Liver (tissue), 9 donors: ENCODE results near the gene UNC80. TPM values are rescaled to one million over a fixed set of nuclear protein-coding genes. Genes with fewer than 3 reads are reported as not detected.

Experiments
- DNase-seq: peaks from one replicate; pipeline ENCODE4 v3.0.0-alpha.2; 2017; ENCODE audit warnings: low spot score
- H3K27ac ChIP-seq, 2 donors: one replicate each; pipeline ENCODE4 v1.7.0; 2013; ENCODE audit warnings: inconsistent platforms in 2 of 2, low read length in 2 of 2, control low read depth in 1 of 2, low read depth in 1 of 2, mild to moderate bottlenecking in 1 of 2
- H3K27me3 ChIP-seq, 4 donors: one replicate each; pipeline versions ENCODE4 v1.6.1 to v1.7.0; 2013; ENCODE audit warnings: low read length in 3 of 4, inconsistent platforms in 1 of 4, mild to moderate bottlenecking in 1 of 4, moderate library complexity in 1 of 4; ENCODE audit not compliant: control insufficient read depth in 4 of 4, insufficient read depth in 4 of 4
- H3K36me3 ChIP-seq, 4 donors: one replicate each; pipeline versions ENCODE4 v1.6.1 to v1.7.0; 2013; ENCODE audit warnings: low read length in 3 of 4, mild to moderate bottlenecking in 3 of 4, low read depth in 1 of 4, moderate library complexity in 1 of 4; ENCODE audit not compliant: control insufficient read depth in 4 of 4, insufficient read depth in 3 of 4
- H3K4me1 ChIP-seq, 4 donors: one replicate each; pipeline versions ENCODE4 v1.6.1 to v1.7.0; 2013; ENCODE audit warnings: low read length in 3 of 4, mild to moderate bottlenecking in 3 of 4, moderate library complexity in 1 of 4; ENCODE audit not compliant: control insufficient read depth in 4 of 4, insufficient read depth in 4 of 4
- H3K4me3 ChIP-seq, 3 donors: one replicate each; pipeline versions ENCODE4 v1.6.1 to v1.7.0; 2013; ENCODE audit warnings: low read length in 3 of 3, control low read depth in 1 of 3, low read depth in 1 of 3, mild to moderate bottlenecking in 1 of 3
- H3K9ac ChIP-seq, 2 donors: one replicate each; pipeline ENCODE4 v1.7.0; 2013; ENCODE audit warnings: low read length in 2 of 2, mild to moderate bottlenecking in 2 of 2, moderate library complexity in 2 of 2, control low read depth in 1 of 2, low read depth in 1 of 2
- H3K9me3 ChIP-seq, 4 donors: one replicate each; pipeline versions ENCODE4 v1.6.1 to v1.7.0; 2013; ENCODE audit warnings: low read length in 3 of 4; ENCODE audit not compliant: control insufficient read depth in 4 of 4
- EGR1 ChIP-seq, 2 donors: IDR thresholded peaks; 2 replicates each; pipeline ENCODE4 v1.6.1; 2016 to 2018; ENCODE audit warnings: antibody characterized with exemption in 2 of 2, low read depth in 2 of 2
- FOXA1 ChIP-seq: IDR thresholded peaks from 2 replicates; pipeline ENCODE4 v1.6.1; 2016; ENCODE audit warnings: antibody characterized with exemption
- FOXA2 ChIP-seq: IDR thresholded peaks from 2 replicates; pipeline ENCODE4 v1.6.1; 2016; ENCODE audit warnings: antibody characterized with exemption
- GABPA ChIP-seq, 2 donors: IDR thresholded peaks in 1 of 2; conservative IDR thresholded peaks in 1 of 2; 2 replicates each; pipeline ENCODE4 v1.6.1; 2016; ENCODE audit warnings: antibody characterized with exemption in 2 of 2, mild to moderate bottlenecking in 1 of 2, moderate library complexity in 1 of 2
- HNF4A ChIP-seq, 2 donors: conservative IDR thresholded peaks; 2 replicates each; pipeline ENCODE4 v1.6.1; 2016; ENCODE audit warnings: antibody characterized with exemption in 2 of 2, mild to moderate bottlenecking in 2 of 2
- HNF4G ChIP-seq: IDR thresholded peaks from 2 replicates; pipeline ENCODE4 v1.6.1; 2016; ENCODE audit warnings: antibody characterized with exemption
- JUND ChIP-seq, 2 donors: IDR thresholded peaks; 2 replicates each; pipeline ENCODE4 v1.6.1; 2016; ENCODE audit warnings: antibody characterized with exemption in 2 of 2
- MAX ChIP-seq: IDR thresholded peaks from 2 replicates; pipeline ENCODE4 v1.6.1; 2016; ENCODE audit warnings: antibody characterized with exemption
- NR2F2 ChIP-seq: IDR thresholded peaks from 2 replicates; pipeline ENCODE4 v1.6.1; 2016; ENCODE audit warnings: antibody characterized with exemption
- RAD21 ChIP-seq, 2 donors: IDR thresholded peaks; 2 replicates each; pipeline ENCODE4 v1.6.1; 2016; ENCODE audit warnings: antibody characterized with exemption in 2 of 2, mild to moderate bottlenecking in 2 of 2
- RXRA ChIP-seq, 2 donors: IDR thresholded peaks; 2 replicates each; pipeline ENCODE4 v1.6.1; 2017 to 2018; ENCODE audit warnings: antibody characterized with exemption in 2 of 2, mild to moderate bottlenecking in 1 of 2
- SP1 ChIP-seq: IDR thresholded peaks from 2 replicates; pipeline ENCODE4 v1.6.1; 2018; ENCODE audit warnings: antibody characterized with exemption, mild to moderate bottlenecking
- TAF1 ChIP-seq: conservative IDR thresholded peaks from 2 replicates; pipeline ENCODE4 v1.6.1; 2016; ENCODE audit warnings: antibody characterized with exemption, mild to moderate bottlenecking
- YY1 ChIP-seq: IDR thresholded peaks from 2 replicates; pipeline ENCODE4 v1.6.1; 2016; ENCODE audit warnings: antibody characterized with exemption, mild to moderate bottlenecking
- WGBS: extraction: QIAGEN DNeasy Blood & Tissue Kit; methylation state at CpG from one replicate; pipeline ENCODE4 v1.1.7; 2013; 5-methylcytosine and 5-hydroxymethylcytosine counted together
- polyA plus RNA-seq, 2 donors: library from polyadenylated mRNA; stranded (reverse) in 1 of 2; unstranded in 1 of 2; fragments of 200-250 nt in 1 of 2; fragments of >200 nt in 1 of 2; fragmentation: Nextera tagmentation in 1 of 2; extraction: Ambion mirVana in 1 of 2; gene quantifications; one replicate each; pipeline versions ENCODE4 v1.2.1 to v1.2.3, GENCODE V29; 2013 to 2015
- total RNA-seq, 2 donors: library from RNA; depleted of rRNA; stranded (reverse); fragments of >200 nt; gene quantifications; one replicate each; pipeline ENCODE4 v1.2.3, GENCODE V29; 2014
- TF ChIP-seq, protein P1 (sequence below): IDR thresholded peaks from 2 replicates; pipeline ENCODE4 v1.6.1; 2016; ENCODE audit warnings: antibody characterized with exemption
- TF ChIP-seq, protein P2 (sequence below): fragments of 150-350 bp; IDR thresholded peaks from 2 replicates; pipeline ENCODE4 v1.5.1; 2017; ENCODE audit warnings: improper control_type of control experiment, low read depth, low read length; ENCODE audit not compliant: missing input control
- TF ChIP-seq, protein P3 (sequence below): IDR thresholded peaks from 2 replicates; pipeline ENCODE4 v1.6.1; 2016; ENCODE audit warnings: antibody characterized with exemption, mild to moderate bottlenecking
- TF ChIP-seq, protein P4 (sequence below): IDR thresholded peaks from 2 replicates; pipeline ENCODE4 v1.6.1; 2016; ENCODE audit warnings: antibody characterized with exemption
- donor health status: healthy.
- donor health status: healthy.
- donor health status: healthy.
- donor health status: healthy.
- donor health status: healthy.

The UNC80 gene
- total and polyA plus RNA-seq, 4 donors, result under 0.01 to 0.05 (median 0.02) TPM; not detected in 1

DNA sequence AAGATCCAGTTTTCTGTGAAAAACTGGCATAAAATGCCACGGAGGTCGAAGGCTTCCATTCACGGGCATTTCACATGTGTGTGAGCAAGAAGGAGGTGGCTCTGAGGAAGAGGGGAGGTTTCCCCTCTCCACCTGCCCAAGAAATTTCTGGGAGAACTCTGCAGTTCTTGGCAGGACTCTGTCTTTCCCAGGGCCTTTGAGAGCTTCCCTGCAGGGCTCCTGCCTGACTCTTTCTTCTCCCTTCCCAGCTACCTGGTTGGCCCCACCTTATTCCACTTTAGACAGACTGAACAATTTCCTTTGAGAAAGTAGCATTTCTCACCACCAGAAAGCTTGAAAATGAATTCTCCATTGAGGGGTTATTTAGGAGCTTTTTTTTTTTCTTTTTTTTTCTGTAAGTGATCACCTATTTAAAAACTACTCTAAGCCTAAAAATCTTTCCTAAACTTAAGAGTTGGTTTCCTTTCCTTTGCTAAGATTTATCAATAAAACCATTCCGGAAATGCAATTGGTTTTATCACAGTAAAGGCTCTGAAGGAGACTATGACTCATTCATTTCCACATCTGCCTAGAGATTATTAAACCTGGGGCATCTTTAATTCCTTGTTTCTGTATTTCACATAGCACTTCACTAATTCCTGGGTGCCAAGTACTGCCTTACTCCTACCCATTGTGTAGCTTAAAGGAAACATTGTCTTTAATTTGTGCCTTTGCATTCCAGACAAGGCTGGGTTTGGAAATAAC, 59.3 kb downstream of the UNC80 start (continued):
- TF ChIP-seq, protein P1, sequence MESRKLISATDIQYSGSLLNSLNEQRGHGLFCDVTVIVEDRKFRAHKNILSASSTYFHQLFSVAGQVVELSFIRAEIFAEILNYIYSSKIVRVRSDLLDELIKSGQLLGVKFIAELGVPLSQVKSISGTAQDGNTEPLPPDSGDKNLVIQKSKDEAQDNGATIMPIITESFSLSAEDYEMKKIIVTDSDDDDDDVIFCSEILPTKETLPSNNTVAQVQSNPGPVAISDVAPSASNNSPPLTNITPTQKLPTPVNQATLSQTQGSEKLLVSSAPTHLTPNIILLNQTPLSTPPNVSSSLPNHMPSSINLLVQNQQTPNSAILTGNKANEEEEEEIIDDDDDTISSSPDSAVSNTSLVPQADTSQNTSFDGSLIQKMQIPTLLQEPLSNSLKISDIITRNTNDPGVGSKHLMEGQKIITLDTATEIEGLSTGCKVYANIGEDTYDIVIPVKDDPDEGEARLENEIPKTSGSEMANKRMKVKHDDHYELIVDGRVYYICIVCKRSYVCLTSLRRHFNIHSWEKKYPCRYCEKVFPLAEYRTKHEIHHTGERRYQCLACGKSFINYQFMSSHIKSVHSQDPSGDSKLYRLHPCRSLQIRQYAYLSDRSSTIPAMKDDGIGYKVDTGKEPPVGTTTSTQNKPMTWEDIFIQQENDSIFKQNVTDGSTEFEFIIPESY, result no peak
- TF ChIP-seq RAD21 (IDR thresholded peaks at IDR 0.05) (no peak), EGR1 (IDR thresholded peaks at IDR 0.05; ENCODE audit: low read depth in 2 of 2) (no peak), RXRA (IDR thresholded peaks at IDR 0.05) (no peak), HNF4A (conservative IDR thresholded peaks at IDR 0.05) (no peak), YY1 (no peak)

- TF ChIP-seq FOXA2, result no peak
- TF ChIP-seq FOXA1, result no peak
- TF ChIP-seq, protein P2, sequence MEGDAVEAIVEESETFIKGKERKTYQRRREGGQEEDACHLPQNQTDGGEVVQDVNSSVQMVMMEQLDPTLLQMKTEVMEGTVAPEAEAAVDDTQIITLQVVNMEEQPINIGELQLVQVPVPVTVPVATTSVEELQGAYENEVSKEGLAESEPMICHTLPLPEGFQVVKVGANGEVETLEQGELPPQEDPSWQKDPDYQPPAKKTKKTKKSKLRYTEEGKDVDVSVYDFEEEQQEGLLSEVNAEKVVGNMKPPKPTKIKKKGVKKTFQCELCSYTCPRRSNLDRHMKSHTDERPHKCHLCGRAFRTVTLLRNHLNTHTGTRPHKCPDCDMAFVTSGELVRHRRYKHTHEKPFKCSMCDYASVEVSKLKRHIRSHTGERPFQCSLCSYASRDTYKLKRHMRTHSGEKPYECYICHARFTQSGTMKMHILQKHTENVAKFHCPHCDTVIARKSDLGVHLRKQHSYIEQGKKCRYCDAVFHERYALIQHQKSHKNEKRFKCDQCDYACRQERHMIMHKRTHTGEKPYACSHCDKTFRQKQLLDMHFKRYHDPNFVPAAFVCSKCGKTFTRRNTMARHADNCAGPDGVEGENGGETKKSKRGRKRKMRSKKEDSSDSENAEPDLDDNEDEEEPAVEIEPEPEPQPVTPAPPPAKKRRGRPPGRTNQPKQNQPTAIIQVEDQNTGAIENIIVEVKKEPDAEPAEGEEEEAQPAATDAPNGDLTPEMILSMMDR, result no peak
- TF ChIP-seq EGR1 (IDR thresholded peaks at IDR 0.05; ENCODE audit: low read depth in 2 of 2), result no peak
- TF ChIP-seq NR2F2, result no peak
- TF ChIP-seq GABPA (IDR thresholded peaks at IDR 0.05 in 1 of 2, conservative IDR thresholded peaks at IDR 0.05 in 1 of 2), result no peak
- no peak for TF ChIP-seq TAF1
- TF ChIP-seq RAD21 (IDR thresholded peaks at IDR 0.05), result no peak
- no peak for TF ChIP-seq HNF4A (conservative IDR thresholded peaks at IDR 0.05)
- TF ChIP-seq SP1, result no peak
- TF ChIP-seq MAX, result no peak
- TF ChIP-seq, protein P1, result no peak
- TF ChIP-seq, protein P3, sequence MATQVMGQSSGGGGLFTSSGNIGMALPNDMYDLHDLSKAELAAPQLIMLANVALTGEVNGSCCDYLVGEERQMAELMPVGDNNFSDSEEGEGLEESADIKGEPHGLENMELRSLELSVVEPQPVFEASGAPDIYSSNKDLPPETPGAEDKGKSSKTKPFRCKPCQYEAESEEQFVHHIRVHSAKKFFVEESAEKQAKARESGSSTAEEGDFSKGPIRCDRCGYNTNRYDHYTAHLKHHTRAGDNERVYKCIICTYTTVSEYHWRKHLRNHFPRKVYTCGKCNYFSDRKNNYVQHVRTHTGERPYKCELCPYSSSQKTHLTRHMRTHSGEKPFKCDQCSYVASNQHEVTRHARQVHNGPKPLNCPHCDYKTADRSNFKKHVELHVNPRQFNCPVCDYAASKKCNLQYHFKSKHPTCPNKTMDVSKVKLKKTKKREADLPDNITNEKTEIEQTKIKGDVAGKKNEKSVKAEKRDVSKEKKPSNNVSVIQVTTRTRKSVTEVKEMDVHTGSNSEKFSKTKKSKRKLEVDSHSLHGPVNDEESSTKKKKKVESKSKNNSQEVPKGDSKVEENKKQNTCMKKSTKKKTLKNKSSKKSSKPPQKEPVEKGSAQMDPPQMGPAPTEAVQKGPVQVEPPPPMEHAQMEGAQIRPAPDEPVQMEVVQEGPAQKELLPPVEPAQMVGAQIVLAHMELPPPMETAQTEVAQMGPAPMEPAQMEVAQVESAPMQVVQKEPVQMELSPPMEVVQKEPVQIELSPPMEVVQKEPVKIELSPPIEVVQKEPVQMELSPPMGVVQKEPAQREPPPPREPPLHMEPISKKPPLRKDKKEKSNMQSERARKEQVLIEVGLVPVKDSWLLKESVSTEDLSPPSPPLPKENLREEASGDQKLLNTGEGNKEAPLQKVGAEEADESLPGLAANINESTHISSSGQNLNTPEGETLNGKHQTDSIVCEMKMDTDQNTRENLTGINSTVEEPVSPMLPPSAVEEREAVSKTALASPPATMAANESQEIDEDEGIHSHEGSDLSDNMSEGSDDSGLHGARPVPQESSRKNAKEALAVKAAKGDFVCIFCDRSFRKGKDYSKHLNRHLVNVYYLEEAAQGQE, result no peak
- TF ChIP-seq YY1, result no peak
- no peak for TF ChIP-seq HNF4G
- no peak for TF ChIP-seq JUND (IDR thresholded peaks at IDR 0.05)
- TF ChIP-seq RXRA (IDR thresholded peaks at IDR 0.05), result no peak
- TF ChIP-seq, protein P4, sequence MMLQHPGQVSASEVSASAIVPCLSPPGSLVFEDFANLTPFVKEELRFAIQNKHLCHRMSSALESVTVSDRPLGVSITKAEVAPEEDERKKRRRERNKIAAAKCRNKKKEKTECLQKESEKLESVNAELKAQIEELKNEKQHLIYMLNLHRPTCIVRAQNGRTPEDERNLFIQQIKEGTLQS, result no peak
- no peak overlapping the region for H3K27ac ChIP-seq
- WGBS, result 50% methylated on average over 5 of the region's 5 CpGs
- H3K27me3 ChIP-seq, result no peaks in the 10 kb centered on the region
- H3K4me1 ChIP-seq, result no peaks in the 10 kb centered on the region
- no peak overlapping the region for H3K9ac ChIP-seq
- H3K9me3 ChIP-seq, result no peaks in the 10 kb centered on the region
- no peaks in the 10 kb centered on the region for H3K36me3 ChIP-seq
- no peak overlapping the region for H3K4me3 ChIP-seq
- no peak for DNase-seq
Measured at GRCh38 chr2:209834767-209835166, 63.1 kb downstream of the UNC80 start.
